Mesothelial cell of epicardium (in vitro differentiated cells): ENCODE data around the gene ATP2A3. TPM values are rescaled to one million over a fixed set of nuclear protein-coding genes. Genes with fewer than 3 reads are reported as not detected.

Experiments used
- DNase-seq, 2 experiments: peaks; one replicate each; pipeline ENCODE4 v3.0.0; 2021; ENCODE audit warnings: low spot score in 2 of 2; ENCODE audit not compliant: unreplicated experiment in 2 of 2
- H3K27ac Mint-ChIP-seq: 2 replicates; pipeline ENCODE4 v1.8.0; 2021; ENCODE audit warnings: mixed read lengths
- H3K27me3 Mint-ChIP-seq: 2 replicates; pipeline ENCODE4 v1.8.0; 2021; ENCODE audit warnings: low read depth, mixed read lengths
- H3K36me3 Mint-ChIP-seq: 2 replicates; pipeline ENCODE4 v1.8.0; 2021; ENCODE audit warnings: mixed read lengths
- H3K4me1 Mint-ChIP-seq: 2 replicates; pipeline ENCODE4 v1.8.0; 2021; ENCODE audit warnings: mixed read lengths
- H3K4me3 Mint-ChIP-seq: 2 replicates; pipeline ENCODE4 v1.8.0; 2021; ENCODE audit warnings: mild to moderate bottlenecking, moderate library complexity, mixed read lengths
- H3K9me3 Mint-ChIP-seq: 2 replicates; pipeline ENCODE4 v1.8.0; 2021; ENCODE audit warnings: mixed read lengths
- CTCF ChIP-seq: fragments of 200-600 bp; sonication (generic); IDR thresholded peaks from one replicate; pipeline ENCODE4 v1.5.0; 2021; ENCODE audit warnings: antibody characterized with exemption; ENCODE audit not compliant: unreplicated experiment
- total RNA-seq: library from RNA; stranded (reverse); gene quantifications from 3 replicates; pipeline ENCODE4 v1.2.1, GENCODE V29; 2021

ATP2A3 gene
- total RNA-seq, 1 donor from 2014 or later: 4.1 TPM

GRCh38 chr17:4003501-4004421, 39.5 kb upstream of the ATP2A3 start:
- peaks cover 22% of the 10 kb centered on the region for H3K4me1 Mint-ChIP-seq
- TF ChIP-seq CTCF: no peak
- H3K4me3 Mint-ChIP-seq: no peak overlapping the region
- H3K27ac Mint-ChIP-seq: peak overlapping the region; percentile 14
- no peak for DNase-seq
- no peaks in the 10 kb centered on the region for H3K9me3 Mint-ChIP-seq
- peaks cover 4% of the 10 kb centered on the region for H3K27me3 Mint-ChIP-seq
- H3K36me3 Mint-ChIP-seq: peaks cover 15% of the 10 kb centered on the region

GRCh38 chr17:4003131-4003500, 38.9 kb upstream of the ATP2A3 start:
- H3K4me3 Mint-ChIP-seq: no peak overlapping the region
- DNase-seq: no peak
- H3K9me3 Mint-ChIP-seq: peaks cover 2% of the 10 kb centered on the region
- TF ChIP-seq CTCF: no peak
- peaks cover 11% of the 10 kb centered on the region for H3K36me3 Mint-ChIP-seq
- H3K27me3 Mint-ChIP-seq: peaks cover 4% of the 10 kb centered on the region
- peaks cover 22% of the 10 kb centered on the region for H3K4me1 Mint-ChIP-seq
- peak overlapping the region; percentile 14 for H3K27ac Mint-ChIP-seq

- Mint-ChIP-seq H3K36me3 (peaks cover 4% of the 10 kb centered on the region), H3K27ac (no peak overlapping the region), H3K4me3 (no peak overlapping the region), H3K4me1 (peaks cover 12% of the 10 kb centered on the region), H3K9me3 (peaks cover 8% of the 10 kb centered on the region), H3K27me3 (peaks cover 7% of the 10 kb centered on the region)
- no peak for DNase-seq
- TF ChIP-seq CTCF: no peak
Measured at GRCh38 chr17:4001048-4001590, 36.9 kb upstream of the ATP2A3 start.

GRCh38 chr17:3998436-3998835, 34.2 kb upstream of the ATP2A3 start:
- Mint-ChIP-seq H3K4me3 (no peak overlapping the region), H3K27me3 (peaks cover 10% of the 10 kb centered on the region), H3K27ac (no peak overlapping the region), H3K36me3 (no peaks in the 10 kb centered on the region), H3K4me1 (peaks cover 2% of the 10 kb centered on the region), H3K9me3 (peaks cover 21% of the 10 kb centered on the region)
- TF ChIP-seq CTCF: no peak
- no peak for DNase-seq

GRCh38 chr17:3995067-3995466, 30.8 kb upstream of the ATP2A3 start:
- no peak for TF ChIP-seq CTCF
- Mint-ChIP-seq H3K36me3 (no peaks in the 10 kb centered on the region), H3K27ac (no peak overlapping the region), H3K9me3 (peaks cover 21% of the 10 kb centered on the region), H3K4me3 (no peak overlapping the region), H3K27me3 (peaks cover 12% of the 10 kb centered on the region), H3K4me1 (no peaks in the 10 kb centered on the region)
- DNase-seq: no peak
